HEK293T (cell line): ENCODE measurements around the gene CLRN3.

Experiments
- BHLHE40 ChIP-seq: fragments of 450-650 bp; IDR thresholded peaks from 2 replicates; pipeline ENCODE4 v1.6.1; 2016; ENCODE audit warnings: mild to moderate bottlenecking, moderate library complexity, borderline replicate concordance
- FOXA1 ChIP-seq: fragments of 450-650 bp; IDR thresholded peaks from 2 replicates; pipeline ENCODE4 v1.6.1; 2016; ENCODE audit warnings: mild to moderate bottlenecking
- FOXM1 ChIP-seq: fragments of 450-650 bp; IDR thresholded peaks from 2 replicates; pipeline ENCODE4 v1.6.1; 2017; ENCODE audit warnings: mild to moderate bottlenecking, borderline replicate concordance
- HDGF ChIP-seq: fragments of 450-650 bp; IDR thresholded peaks from 2 replicates; pipeline ENCODE4 v1.6.1; 2017; ENCODE audit warnings: antibody characterized with exemption, borderline replicate concordance
- NFRKB ChIP-seq: fragments of 450-650 bp; IDR thresholded peaks from 2 replicates; pipeline ENCODE4 v1.6.1; 2016; ENCODE audit warnings: mild to moderate bottlenecking, moderate library complexity
- SP1 ChIP-seq: fragments of 450-650 bp; IDR thresholded peaks from 2 replicates; pipeline ENCODE4 v1.6.1; 2017
- SUZ12 ChIP-seq: fragments of 450-650 bp; IDR thresholded peaks from 2 replicates; pipeline ENCODE4 v1.6.1; 2016; ENCODE audit warnings: mild to moderate bottlenecking
- ZNF384 ChIP-seq: fragments of 450-650 bp; IDR thresholded peaks from 2 replicates; pipeline ENCODE4 v1.6.1; 2016

GRCh38 chr10:127866276-127867013 is 26.3 kb downstream of the CLRN3 start:
- TF ChIP-seq NFRKB (no peak), FOXM1 (no peak), SUZ12 (no peak), SP1 (no peak), BHLHE40 (no peak), HDGF (no peak), ZNF384 (no peak), FOXA1 (no peak)
